ACC112 (cell line): ENCODE data around the gene UQCRC2.
"Not testable (repeated sequence)": the region's sequence is repeated elsewhere in the genome, so short reads cannot be mapped to it uniquely, and the experiment has no call there.

Source experiments
- H2AFZ ChIP-seq: fragments of 200-600 bp; sonication (generic); one replicate; pipeline ENCODE4 v1.6.0; 2017; ENCODE audit warnings: antibody characterized with exemption, low read length; ENCODE audit not compliant: unreplicated experiment
- H3K27ac ChIP-seq: fragments of 200-600 bp; sonication (generic); 2 replicates; pipeline ENCODE4 v1.5.1; 2014; ENCODE audit warnings: low read depth, mild to moderate bottlenecking, antibody characterized with exemption, low read length, moderate library complexity
- H3K27me3 ChIP-seq: fragments of 200-600 bp; sonication (generic); 2 replicates; pipeline ENCODE4 v1.6.1; 2014; ENCODE audit warnings: mild to moderate bottlenecking, antibody characterized with exemption, low read length, moderate library complexity, mixed read lengths; ENCODE audit not compliant: insufficient read depth
- H3K36me3 ChIP-seq: fragments of 200-600 bp; sonication (generic); 2 replicates; pipeline ENCODE4 v1.6.1; 2016; ENCODE audit warnings: mild to moderate bottlenecking, antibody characterized with exemption, low read length, moderate library complexity, mixed read lengths; ENCODE audit not compliant: insufficient read depth
- H3K4me1 ChIP-seq: fragments of 200-600 bp; sonication (generic); one replicate; pipeline ENCODE4 v1.6.1; 2016; ENCODE audit warnings: low read length, mixed read lengths; ENCODE audit not compliant: insufficient read depth, unreplicated experiment, control insufficient read depth
- H3K4me3 ChIP-seq: fragments of 200-600 bp; sonication (generic); 2 replicates; pipeline ENCODE4 v1.5.1; 2014; ENCODE audit warnings: mild to moderate bottlenecking, low read depth, low read length
- H3K79me2 ChIP-seq: fragments of 200-600 bp; sonication (generic); one replicate; pipeline ENCODE4 v1.6.0; 2016; ENCODE audit warnings: low read length; ENCODE audit not compliant: control insufficient read depth, unreplicated experiment, insufficient read depth

Gene UQCRC2

DNA sequence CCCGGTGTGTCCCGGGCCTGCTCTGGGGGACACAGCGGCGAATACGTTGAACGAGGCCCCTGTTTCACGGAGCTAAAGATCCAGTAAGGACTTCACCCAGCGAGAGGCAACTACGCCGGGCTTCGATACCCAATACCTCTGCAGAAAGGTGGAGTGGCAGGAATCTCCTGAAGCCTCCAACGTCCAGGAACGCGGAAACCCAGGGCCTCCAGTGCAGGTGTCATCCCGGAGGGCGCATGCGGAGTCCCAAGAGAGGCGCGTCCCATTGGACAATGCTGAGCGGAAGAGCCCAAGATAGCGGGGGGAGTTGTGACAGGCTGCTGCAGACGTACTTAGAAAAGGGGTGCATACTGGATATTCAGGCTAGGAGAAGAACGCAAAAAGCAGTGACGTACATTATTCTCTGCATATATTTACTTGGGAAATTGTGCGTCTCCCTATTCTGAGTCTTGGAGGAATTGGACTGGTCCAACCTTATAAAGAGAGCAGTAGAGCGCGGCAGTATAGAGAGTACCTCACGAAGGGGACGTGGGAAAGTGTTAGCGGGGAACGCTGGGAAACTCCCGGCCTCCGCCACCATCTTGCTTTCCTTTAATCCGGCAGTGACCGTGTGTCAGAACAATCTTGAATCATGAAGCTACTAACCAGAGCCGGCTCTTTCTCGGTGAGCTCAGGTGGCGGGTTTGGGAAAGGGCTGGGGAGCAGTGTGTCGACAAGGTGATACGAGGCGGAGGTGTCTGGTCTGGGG is at the start of gene UQCRC2:
Gene UQCRC2 (plus strand): TSS at position 569 of the 748 bp plus-strand sequence. CDS start 63 bp downstream, at position 632.
- H3K27ac ChIP-seq, result peak within 1 kb of the TSS; percentile 87
- peaks cover 24% of the 10 kb centered on the region for H3K4me1 ChIP-seq
- peaks cover 13% of the 10 kb centered on the region for H3K36me3 ChIP-seq
- peaks cover 66% of the 10 kb centered on the region for H3K79me2 ChIP-seq
- peak within 1 kb of the TSS; percentile 91 for H3K4me3 ChIP-seq
- H3K27me3 ChIP-seq, result no peaks in the 10 kb centered on the region
- H2AFZ ChIP-seq, result peak within 1 kb of the TSS; percentile 95

DNA sequence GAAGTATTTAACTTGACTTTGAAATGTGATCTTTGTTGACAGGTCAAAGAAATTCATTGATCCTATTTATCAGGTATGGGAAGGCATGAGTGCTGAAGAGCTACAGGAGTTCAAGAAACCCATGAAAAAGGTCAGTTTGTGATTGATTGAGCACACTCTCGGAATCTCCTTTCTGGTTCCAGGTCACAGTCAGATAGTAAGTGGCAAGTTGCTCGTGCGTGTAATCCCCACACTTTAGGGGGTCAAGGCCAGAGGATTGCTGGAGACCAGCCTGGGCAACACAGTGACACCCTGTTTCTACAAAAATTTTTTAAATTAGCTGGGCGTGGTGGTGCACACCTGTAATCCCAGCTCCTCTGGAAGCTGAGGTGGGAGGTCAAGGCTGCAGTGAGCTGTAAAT is 20.5 kb upstream of the UQCRC2 start:
- not testable (repeated sequence) for H3K27me3 ChIP-seq, H3K27ac ChIP-seq, H3K4me3 ChIP-seq, H3K36me3 ChIP-seq, H3K79me2 ChIP-seq, H3K4me1 ChIP-seq, H2AFZ ChIP-seq

DNA sequence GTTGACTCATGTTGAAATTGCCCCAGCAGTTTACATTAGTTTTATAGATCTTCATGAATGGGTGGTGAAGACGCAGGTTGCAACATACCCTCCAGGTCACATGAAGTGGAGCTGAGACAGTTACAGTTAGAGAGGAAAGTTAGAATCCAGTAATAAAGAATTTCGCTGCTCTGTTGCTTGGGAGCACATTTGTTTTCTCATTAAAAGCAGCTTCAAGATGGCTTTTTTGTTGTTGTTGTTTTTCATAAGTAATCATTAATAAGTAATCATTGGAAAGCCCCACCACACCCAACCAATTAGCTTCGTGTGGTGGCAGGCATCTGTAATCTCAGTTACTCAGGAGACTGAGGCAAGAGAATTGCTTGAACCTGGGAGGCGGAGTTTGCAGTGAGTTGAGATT is 19.8 kb upstream of the UQCRC2 start:
- H3K36me3 ChIP-seq, H3K27me3 ChIP-seq, H3K4me1 ChIP-seq, H2AFZ ChIP-seq, H3K4me3 ChIP-seq, H3K27ac ChIP-seq, H3K79me2 ChIP-seq: not testable (repeated sequence)

DNA sequence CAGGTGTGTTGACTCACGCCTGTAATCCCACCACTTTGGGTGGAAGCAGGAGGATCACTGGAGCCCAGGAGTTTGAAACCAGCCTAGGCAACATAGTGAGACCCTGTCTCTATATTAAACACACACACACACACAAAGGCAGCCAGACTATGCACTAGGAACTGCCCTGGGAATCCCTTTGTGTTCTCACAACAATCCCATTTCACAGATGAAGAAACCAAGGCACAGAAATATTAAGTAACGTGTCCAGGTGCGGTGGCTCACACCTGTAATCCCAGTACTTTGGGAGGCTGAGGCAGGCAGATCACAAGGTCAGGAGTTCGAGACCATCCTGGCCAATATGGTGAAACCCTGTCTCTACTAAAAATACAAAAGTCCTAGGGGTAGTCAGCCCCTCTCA is 19.4 kb upstream of the UQCRC2 start:
- H3K4me3 ChIP-seq, H3K27ac ChIP-seq, H3K79me2 ChIP-seq, H2AFZ ChIP-seq, H3K27me3 ChIP-seq, H3K4me1 ChIP-seq, H3K36me3 ChIP-seq: not testable (repeated sequence)

DNA sequence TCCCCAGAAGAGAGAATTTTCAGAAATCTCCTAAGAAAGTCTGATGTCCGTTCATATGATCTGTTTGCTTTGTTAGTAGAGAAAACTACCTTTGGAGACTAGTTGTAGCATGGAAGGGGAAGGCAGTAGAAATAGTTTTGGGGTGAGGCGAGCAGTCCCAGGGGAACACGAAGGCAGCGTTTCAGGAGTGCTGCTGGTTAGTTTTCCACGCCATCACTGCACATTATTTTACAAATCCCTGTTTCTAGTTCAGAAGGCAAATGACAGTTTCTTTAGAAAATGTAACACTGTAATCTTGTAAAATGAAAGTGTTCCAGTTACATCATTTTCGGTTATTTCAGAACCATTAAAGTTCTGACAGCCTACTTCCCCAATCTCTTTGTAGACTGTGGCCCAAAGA is 16.9 kb upstream of the UQCRC2 start:
- not testable (repeated sequence) for H3K79me2 ChIP-seq, H3K27me3 ChIP-seq, H3K36me3 ChIP-seq, H3K4me1 ChIP-seq
- Histone ChIP-seq H3K4me3 (peak overlapping the region; percentile 50), H3K27ac (peak overlapping the region; percentile 52), H2AFZ (peak overlapping the region; percentile 38)

DNA sequence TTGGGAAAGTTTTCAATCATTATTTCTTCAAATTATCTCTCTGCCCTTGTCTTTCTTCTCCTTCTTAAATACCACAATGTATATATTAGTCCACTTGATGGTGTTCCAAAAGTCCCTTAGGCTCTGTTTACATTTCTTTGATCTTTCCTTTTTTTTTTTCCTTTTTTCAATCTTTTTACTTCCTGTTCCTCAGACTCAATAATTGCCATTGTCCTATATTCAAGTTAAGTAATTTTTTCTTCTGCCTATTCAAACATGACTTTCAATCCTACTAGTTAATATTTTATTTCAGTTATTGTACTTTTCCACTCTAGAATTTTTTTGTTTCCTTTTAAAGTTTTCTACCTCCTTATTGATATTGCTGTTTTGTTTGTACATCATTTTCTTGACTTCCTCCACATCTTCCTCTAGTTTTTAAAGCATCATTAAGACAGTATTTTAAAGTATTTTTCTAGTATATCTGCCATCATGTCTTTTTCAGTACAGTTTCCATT is 15.8 kb upstream of the UQCRC2 start:
- H3K27me3 ChIP-seq, result no peaks in the 10 kb centered on the region
- no peak overlapping the region for H3K27ac ChIP-seq
- no peaks in the 10 kb centered on the region for H3K79me2 ChIP-seq
- no peak overlapping the region for H2AFZ ChIP-seq
- H3K4me1 ChIP-seq, result peaks cover 3% of the 10 kb centered on the region
- H3K4me3 ChIP-seq, result no peak overlapping the region
- no peaks in the 10 kb centered on the region for H3K36me3 ChIP-seq

DNA sequence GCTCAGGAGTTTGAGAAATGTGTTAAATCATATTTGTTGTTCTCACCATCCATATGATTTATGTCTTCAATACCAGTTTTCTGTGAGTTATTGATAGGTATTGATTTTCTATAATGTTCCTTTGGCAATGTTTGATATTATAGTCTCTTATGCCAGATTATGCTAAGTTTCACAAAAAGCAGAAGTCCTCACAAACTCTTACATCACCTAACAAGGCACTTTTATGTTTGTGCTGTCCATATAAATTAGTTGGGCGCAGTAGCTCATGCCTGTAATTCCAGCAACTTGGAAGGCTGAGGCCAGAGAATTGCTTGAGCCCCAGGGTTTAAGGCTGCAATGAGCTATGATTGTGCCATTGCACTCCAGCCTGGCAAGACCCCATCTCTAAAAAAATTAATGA is 12.6 kb upstream of the UQCRC2 start:
- H3K27me3 ChIP-seq, result no peaks in the 10 kb centered on the region
- no peak overlapping the region for H3K27ac ChIP-seq
- H3K79me2 ChIP-seq, result no peaks in the 10 kb centered on the region
- H2AFZ ChIP-seq, result no peak overlapping the region
- no peaks in the 10 kb centered on the region for H3K36me3 ChIP-seq
- peaks cover 3% of the 10 kb centered on the region for H3K4me1 ChIP-seq
- H3K4me3 ChIP-seq, result no peak overlapping the region

DNA sequence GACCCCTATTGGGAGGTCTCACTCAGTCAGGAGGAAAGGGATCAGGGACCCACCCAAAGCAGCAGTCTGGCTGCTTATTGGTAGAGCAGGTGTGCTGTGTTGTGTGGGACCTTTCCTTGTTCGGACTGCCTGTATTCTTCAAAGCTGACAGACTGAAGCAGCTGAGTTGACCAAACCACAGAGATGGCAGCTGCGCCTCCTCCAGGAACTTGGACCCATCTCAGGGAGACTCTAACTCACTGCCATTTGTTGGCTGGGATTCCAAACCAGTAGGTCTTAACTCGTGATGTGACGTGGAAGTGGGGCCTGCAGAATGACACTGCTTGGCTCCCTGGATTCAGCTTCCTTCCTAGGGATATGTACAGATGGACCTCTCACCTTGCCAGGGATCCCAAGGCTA is 9.6 kb upstream of the UQCRC2 start:
- Histone ChIP-seq H3K79me2 (no peaks in the 10 kb centered on the region), H2AFZ (no peak overlapping the region), H3K36me3 (no peaks in the 10 kb centered on the region), H3K4me3 (no peak overlapping the region), H3K27me3 (no peaks in the 10 kb centered on the region), H3K4me1 (no peaks in the 10 kb centered on the region), H3K27ac (no peak overlapping the region)

DNA sequence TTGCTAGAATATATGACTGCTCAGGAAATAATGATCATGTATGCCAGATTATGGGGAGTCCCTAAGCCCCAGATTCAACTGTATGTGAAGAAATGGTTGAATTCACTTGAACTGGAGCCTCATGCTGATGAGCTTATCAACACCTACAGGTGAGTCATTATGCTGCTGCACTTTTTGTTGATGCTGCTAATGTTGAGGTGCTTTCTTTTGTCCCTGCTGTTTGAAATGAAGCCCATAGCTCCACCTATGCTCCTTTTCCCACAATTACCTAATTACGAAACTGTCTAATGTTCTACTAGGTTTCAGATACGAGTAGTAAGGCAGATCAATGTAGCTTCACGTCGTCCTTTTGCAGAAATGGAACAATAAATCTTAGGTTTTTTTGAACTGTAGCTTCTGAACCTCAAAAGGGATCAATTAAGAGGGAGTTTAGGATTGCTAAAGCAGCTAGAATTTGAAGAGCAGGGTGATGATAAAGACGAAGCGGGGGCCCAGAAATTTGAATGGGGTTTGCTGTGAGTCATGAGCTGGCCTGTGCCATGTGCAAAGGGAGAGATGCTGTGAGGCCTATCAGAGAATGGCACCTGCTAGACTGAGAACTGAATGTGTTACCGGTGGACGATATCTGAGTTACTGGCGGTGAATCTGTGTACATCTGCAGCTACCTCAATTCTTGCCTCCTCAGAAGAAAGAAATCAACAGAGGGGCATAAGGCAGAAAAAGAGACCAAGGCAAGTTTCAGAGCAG is 6.1 kb upstream of the UQCRC2 start:
- Histone ChIP-seq H3K27ac (no peak overlapping the region), H3K27me3 (no peaks in the 10 kb centered on the region), H3K4me3 (no peak overlapping the region), H3K79me2 (peaks cover 13% of the 10 kb centered on the region), H2AFZ (no peak overlapping the region), H3K4me1 (peaks cover 12% of the 10 kb centered on the region), H3K36me3 (no peaks in the 10 kb centered on the region)

DNA sequence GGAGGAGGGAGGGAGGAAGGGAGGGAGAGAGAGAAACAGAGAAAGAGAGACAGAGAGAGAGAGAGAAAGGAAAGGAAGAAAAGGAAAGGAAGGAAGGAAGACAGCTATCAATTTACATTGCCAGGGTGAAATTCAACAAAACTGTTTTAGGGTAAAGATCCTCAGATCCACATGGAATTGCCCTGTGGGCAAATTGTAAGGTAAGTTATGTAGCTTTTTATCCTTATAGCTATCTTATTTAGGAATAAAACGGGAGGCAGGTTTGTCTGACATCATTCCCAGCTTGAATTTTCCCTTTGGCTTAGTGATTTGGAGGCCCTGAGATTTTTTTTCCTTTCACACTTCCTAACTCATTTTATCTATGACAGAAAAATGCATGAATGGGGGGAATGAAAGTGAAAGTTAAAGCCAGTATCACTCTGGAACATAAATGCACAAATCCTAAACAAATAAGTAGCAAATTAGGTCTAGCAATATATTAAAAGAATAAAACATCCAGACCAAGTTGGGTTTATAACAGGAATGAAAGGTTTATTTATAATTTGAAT is 3.4 kb upstream of the UQCRC2 start:
- Histone ChIP-seq H2AFZ (no peak overlapping the region), H3K27me3 (no peaks in the 10 kb centered on the region), H3K4me3 (peak overlapping the region; percentile 27; the same call in 1 of the 2 replicates), H3K27ac (no peak overlapping the region), H3K36me3 (no peaks in the 10 kb centered on the region), H3K4me1 (peaks cover 19% of the 10 kb centered on the region), H3K79me2 (peaks cover 37% of the 10 kb centered on the region)
